Smooth muscle cell (in vitro differentiated cells): ENCODE data around the gene TRAPPC2L. TPM values are rescaled to one million over a fixed set of nuclear protein-coding genes. Genes with fewer than 3 reads are reported as not detected.

Experiments
- DNase-seq: peaks from one replicate; lab custom pipeline; 2025; ENCODE audit not compliant: unreplicated experiment; lab: John Stamatoyannopoulos, UW
- H2AFZ ChIP-seq: fragments of 200-600 bp; sonication (generic); 2 replicates; pipeline ENCODE4 v1.6.0; 2016; ENCODE audit warnings: antibody characterized with exemption, low read depth, mild to moderate bottlenecking
- H3F3A ChIP-seq: fragments of 200-600 bp; sonication (generic); 2 replicates; pipeline ENCODE4 v1.6.0; 2017; ENCODE audit warnings: antibody characterized with exemption, low read depth
- H3K27ac ChIP-seq: fragments of 200-600 bp; sonication (generic); 2 replicates; pipeline ENCODE4 v1.5.1; 2016; ENCODE audit warnings: low read depth, mild to moderate bottlenecking
- H3K27me3 ChIP-seq: fragments of 200-600 bp; sonication (generic); 2 replicates; pipeline ENCODE4 v1.6.1; 2016; ENCODE audit warnings: low read depth, mild to moderate bottlenecking
- H3K36me3 ChIP-seq: fragments of 200-600 bp; sonication (generic); 2 replicates; pipeline ENCODE4 v1.5.1; 2016; ENCODE audit warnings: low read depth
- H3K4me1 ChIP-seq: fragments of 200-600 bp; sonication (generic); 2 replicates; pipeline ENCODE4 v1.5.1; 2016; ENCODE audit warnings: low read depth
- H3K4me2 ChIP-seq: fragments of 200-600 bp; sonication (generic); 2 replicates; pipeline ENCODE4 v1.6.0; 2016; ENCODE audit warnings: mild to moderate bottlenecking
- H3K4me3 ChIP-seq: fragments of 200-600 bp; sonication (generic); 2 replicates; pipeline ENCODE4 v1.5.1; 2016; ENCODE audit warnings: mild to moderate bottlenecking
- H3K79me2 ChIP-seq: fragments of 200-600 bp; sonication (generic); 2 replicates; pipeline ENCODE4 v1.6.0; 2016; ENCODE audit warnings: low read depth, mild to moderate bottlenecking
- H3K9ac ChIP-seq: fragments of 200-600 bp; sonication (generic); 2 replicates; pipeline ENCODE4 v1.6.0; 2016; ENCODE audit warnings: low read depth
- H3K9me3 ChIP-seq: fragments of 200-600 bp; sonication (generic); replicated peaks from 2 replicates; pipeline ENCODE4 v1.5.1; 2016; ENCODE audit warnings: low read depth
- H4K20me1 ChIP-seq: fragments of 200-600 bp; sonication (generic); 2 replicates; pipeline ENCODE4 v1.6.0; 2016; ENCODE audit warnings: low read depth
- CTCF ChIP-seq: fragments of 200-600 bp; sonication (generic); IDR thresholded peaks from 2 replicates; pipeline ENCODE4 v1.5.1; 2017; ENCODE audit warnings: borderline replicate concordance, mild to moderate bottlenecking, antibody characterized with exemption; ENCODE audit not compliant: insufficient read depth, poor library complexity, severe bottlenecking
- WGBS: methylation state at CpG from one replicate; pipeline ENCODE4 v1.1.7; 2016; ENCODE audit warnings: low lambda C conversion rate; 5-methylcytosine and 5-hydroxymethylcytosine counted together
- polyA plus RNA-seq: library from polyadenylated mRNA; unstranded; fragments of >200 nt; fragmentation: Nextera tagmentation; extraction: Ambion mirVana; gene quantifications from 2 replicates; pipeline ENCODE4 v1.2.1, GENCODE V29; 2016
- total RNA-seq: library from RNA; depleted of rRNA; stranded (reverse); fragments of >200 nt; gene quantifications from 2 replicates; pipeline ENCODE4 v1.2.3, GENCODE V29; 2014

The TRAPPC2L gene
- total and polyA plus RNA-seq, 2 experiments from 2014 or later: 17.9 to 125 TPM

DNA sequence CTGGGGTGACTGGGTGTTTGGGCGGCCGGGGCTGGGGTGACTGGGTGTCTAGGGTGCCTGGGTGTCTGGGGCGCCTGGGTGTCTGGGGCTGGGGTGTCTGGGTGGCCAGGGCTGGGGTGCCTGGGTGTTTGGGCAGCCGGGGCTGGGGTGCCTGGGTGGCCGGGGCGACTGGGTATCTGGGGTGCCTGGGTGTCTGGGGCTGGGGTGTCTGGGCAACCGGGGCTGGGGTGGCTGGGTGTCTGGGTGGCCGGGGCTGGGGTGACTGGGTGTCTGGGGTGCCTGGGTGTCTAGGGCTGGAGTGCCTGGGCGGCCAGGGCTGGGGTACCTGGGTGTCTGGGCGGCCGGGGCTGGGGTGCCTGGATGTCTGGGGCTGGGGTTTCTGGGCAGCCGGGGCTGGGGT, 31.8 kb upstream of the TRAPPC2L start:
- no peaks in the 10 kb centered on the region for H3K9me3 ChIP-seq
- H3K27ac ChIP-seq: no peak overlapping the region
- H3K79me2 ChIP-seq: no peaks in the 10 kb centered on the region
- no peak overlapping the region for H3K4me3 ChIP-seq
- H3K9ac ChIP-seq: no peak overlapping the region
- TF ChIP-seq CTCF: no peak
- WGBS: 100% methylated on average over 2 of the region's 12 CpGs
- no peaks in the 10 kb centered on the region for H3F3A ChIP-seq
- no peaks in the 10 kb centered on the region for H3K27me3 ChIP-seq
- H3K4me1 ChIP-seq: no peaks in the 10 kb centered on the region
- no peak overlapping the region for H3K4me2 ChIP-seq
- H4K20me1 ChIP-seq: no peaks in the 10 kb centered on the region
- no peaks in the 10 kb centered on the region for H3K36me3 ChIP-seq
- DNase-seq: no peak
- H2AFZ ChIP-seq: no peak overlapping the region

- Histone ChIP-seq H3K9me3 (no peaks in the 10 kb centered on the region), H3K27ac (no peak overlapping the region), H4K20me1 (no peaks in the 10 kb centered on the region), H3K36me3 (no peaks in the 10 kb centered on the region), H3K79me2 (no peaks in the 10 kb centered on the region), H3K9ac (no peak overlapping the region), H3K4me2 (no peak overlapping the region), H3K4me1 (no peaks in the 10 kb centered on the region), H2AFZ (no peak overlapping the region), H3K27me3 (no peaks in the 10 kb centered on the region), H3F3A (no peaks in the 10 kb centered on the region), H3K4me3 (no peak overlapping the region)
- 95% methylated on average over 15 of the region's 26 CpGs for WGBS
- no peak for TF ChIP-seq CTCF
- no peak for DNase-seq
Measured at GRCh38 chr16:88826070-88826840, 30.7 kb upstream of the TRAPPC2L start.

DNA sequence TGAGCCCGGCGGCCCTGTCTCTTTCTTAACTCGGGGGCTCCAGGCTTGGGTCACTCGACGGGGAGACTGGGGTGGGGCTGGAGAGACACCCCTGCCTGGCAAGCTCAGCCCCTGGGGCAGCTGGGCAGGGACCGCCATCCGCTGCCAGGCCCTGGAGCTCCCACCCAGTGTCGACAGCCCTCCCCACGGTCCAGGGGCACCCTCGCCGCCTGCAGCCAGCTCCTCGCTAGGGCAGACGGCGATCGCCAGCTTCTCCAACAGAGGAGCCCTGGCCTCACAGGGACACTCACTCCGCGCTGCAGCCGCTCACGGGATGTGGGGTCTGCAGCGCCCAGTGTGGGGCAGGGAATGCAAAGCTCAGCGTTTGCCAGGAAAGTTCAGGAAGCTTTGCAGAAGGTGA, 29.2 kb upstream of the TRAPPC2L start:
- TF ChIP-seq CTCF: no peak
- H3K4me3 ChIP-seq: no peak overlapping the region
- H3K9me3 ChIP-seq: no peaks in the 10 kb centered on the region
- no peaks in the 10 kb centered on the region for H3K36me3 ChIP-seq
- no peaks in the 10 kb centered on the region for H3K4me1 ChIP-seq
- 95% methylated on average over 21 of the region's 21 CpGs for WGBS
- H3F3A ChIP-seq: no peaks in the 10 kb centered on the region
- no peaks in the 10 kb centered on the region for H4K20me1 ChIP-seq
- no peak overlapping the region for H3K27ac ChIP-seq
- H3K9ac ChIP-seq: no peak overlapping the region
- no peaks in the 10 kb centered on the region for H3K79me2 ChIP-seq
- no peak overlapping the region for H3K4me2 ChIP-seq
- DNase-seq: no peak
- H3K27me3 ChIP-seq: no peaks in the 10 kb centered on the region
- H2AFZ ChIP-seq: no peak overlapping the region

GRCh38 chr16:88828711-88829110, 28.2 kb upstream of the TRAPPC2L start:
- no peak overlapping the region for H2AFZ ChIP-seq
- 92% methylated on average over 20 of the region's 24 CpGs for WGBS

More at GRCh38 chr16:88828711-88829110, 28.2 kb upstream of the TRAPPC2L start:
- no peak for TF ChIP-seq CTCF
- no peaks in the 10 kb centered on the region for H3K9me3 ChIP-seq
- H3K27ac ChIP-seq: no peak overlapping the region
- no peaks in the 10 kb centered on the region for H4K20me1 ChIP-seq
- no peaks in the 10 kb centered on the region for H3K79me2 ChIP-seq
- H3K9ac ChIP-seq: no peak overlapping the region
- no peak for DNase-seq
- H3K4me2 ChIP-seq: no peak overlapping the region
- H3K4me3 ChIP-seq: no peak overlapping the region
- H3K36me3 ChIP-seq: no peaks in the 10 kb centered on the region
- no peaks in the 10 kb centered on the region for H3K4me1 ChIP-seq
- no peaks in the 10 kb centered on the region for H3K27me3 ChIP-seq
- no peaks in the 10 kb centered on the region for H3F3A ChIP-seq
